Measurements from ENCODE around the gene MSX1. TPM values are rescaled to one million over a fixed set of nuclear protein-coding genes. Genes with fewer than 3 reads are reported as not detected.

MSX1 gene
- total RNA-seq, 1 donor from 2014 or later: 2.5 TPM

- H3K4me3 ChIP-seq: no peak overlapping the region
- peak; percentile 38 for DNase-seq
- intact Hi-C loops (cut with DNase I): no loop called here
- no peak overlapping the region for H3K27ac ChIP-seq
- no peaks in the 10 kb centered on the region for H3K36me3 ChIP-seq
- H3K4me1 ChIP-seq: peaks cover 12% of the 10 kb centered on the region
- no peak for ATAC-seq
- no peaks in the 10 kb centered on the region for H3K9me3 ChIP-seq
- TF ChIP-seq CTCF (IDR thresholded peaks at IDR 0.05): no peak
- peaks cover 73% of the 10 kb centered on the region for H3K27me3 ChIP-seq
These were observed 10.4 kb upstream of the MSX1 start for GRCh38 chr4:4849106-4849505.

- intact Hi-C loops (cut with DNase I): no loop called here
- peaks cover 75% of the 10 kb centered on the region for H3K27me3 ChIP-seq
These were observed 9.8 kb upstream of the MSX1 start for GRCh38 chr4:4849524-4850193.

GRCh38 chr4:4851081-4851480, 8.4 kb upstream of the MSX1 start:
- no peak overlapping the region for H3K27ac ChIP-seq
- ATAC-seq (no peak), DNase-seq (peak; percentile 30)
- no peaks in the 10 kb centered on the region for H3K36me3 ChIP-seq
- H3K4me1 ChIP-seq: peaks cover 12% of the 10 kb centered on the region
- intact Hi-C loops (cut with DNase I): no loop called here
- no peak overlapping the region for H3K4me3 ChIP-seq
- TF ChIP-seq CTCF (IDR thresholded peaks at IDR 0.05): no peak
- peaks cover 89% of the 10 kb centered on the region for H3K27me3 ChIP-seq
- no peaks in the 10 kb centered on the region for H3K9me3 ChIP-seq

More at GRCh38 chr4:4849524-4850193, 9.8 kb upstream of the MSX1 start:
- H3K4me3 ChIP-seq: no peak overlapping the region
- H3K9me3 ChIP-seq: no peaks in the 10 kb centered on the region
- no peaks in the 10 kb centered on the region for H3K36me3 ChIP-seq
- H3K27ac ChIP-seq: no peak overlapping the region
- TF ChIP-seq CTCF (IDR thresholded peaks at IDR 0.05): no peak
- peaks cover 12% of the 10 kb centered on the region for H3K4me1 ChIP-seq
- DNase-seq (peak; percentile 26), ATAC-seq (no peak)

- H3K27me3 ChIP-seq: peaks cover 98% of the 10 kb centered on the region
- no peak for ATAC-seq
- no peak for TF ChIP-seq CTCF (IDR thresholded peaks at IDR 0.05)
These were observed 7.6 kb upstream of the MSX1 start for GRCh38 chr4:4851906-4852305.

GRCh38 chr4:4852591-4853362, 6.7 kb upstream of the MSX1 start:
- Histone ChIP-seq H3K36me3 (no peaks in the 10 kb centered on the region), H3K4me3 (peak overlapping the region; percentile 38), H3K4me1 (peaks cover 17% of the 10 kb centered on the region), H3K9me3 (no peaks in the 10 kb centered on the region), H3K27me3 (peaks cover 98% of the 10 kb centered on the region), H3K27ac (no peak overlapping the region)
- ATAC-seq (peak; percentile 43), DNase-seq (peak; percentile 70)
- intact Hi-C loops (cut with DNase I): no loop called here
- no peak for TF ChIP-seq CTCF (IDR thresholded peaks at IDR 0.05)

More at GRCh38 chr4:4851906-4852305, 7.6 kb upstream of the MSX1 start:
- no peaks in the 10 kb centered on the region for H3K9me3 ChIP-seq
- no peaks in the 10 kb centered on the region for H3K36me3 ChIP-seq
- intact Hi-C loops (cut with DNase I): no loop called here
- no peak overlapping the region for H3K4me3 ChIP-seq
- no peak overlapping the region for H3K27ac ChIP-seq
- DNase-seq: peak; percentile 31
- H3K4me1 ChIP-seq: peaks cover 17% of the 10 kb centered on the region

All from upper lobe of right lung (tissue), 1 donor.